HepG2 (cell line): ENCODE results near the gene ZNF343. TPM values are rescaled to one million over a fixed set of nuclear protein-coding genes. Genes with fewer than 3 reads are reported as not detected.

ENCODE experiments used
- CC2D1A ChIP-seq: sonication (generic); formaldehyde crosslinking; IDR thresholded peaks from 2 replicates; pipeline ENCODE4 v1.8.1; 2023; ENCODE audit warnings: mild to moderate bottlenecking, missing genetic modification reagents
- CENPT ChIP-seq: sonication (generic); formaldehyde crosslinking; IDR thresholded peaks from 2 replicates; pipeline ENCODE4 v1.8.0; 2022; ENCODE audit warnings: low read depth, mild to moderate bottlenecking, moderate library complexity, missing genetic modification reagents
- CREB1 ChIP-seq, 2 experiments: fragments of 450-650 bp in 1 of 2; IDR thresholded peaks; 2 replicates each; pipeline ENCODE4 v1.6.1; 2016 to 2017; ENCODE audit warnings: control low read depth in 1 of 2, mild to moderate bottlenecking in 1 of 2, missing compliant biosample characterization in 1 of 2, missing genetic modification characterization in 1 of 2
- MATR3 ChIP-seq: sonication (generic); formaldehyde crosslinking; IDR thresholded peaks from 2 replicates; pipeline ENCODE4 v1.4.0; 2020; ENCODE audit warnings: missing genetic modification reagents
- MEIS1 ChIP-seq: sonication (generic); formaldehyde crosslinking; IDR thresholded peaks from 2 replicates; pipeline ENCODE4 v1.9.0; 2021; ENCODE audit warnings: mild to moderate bottlenecking, missing genetic modification reagents, moderate library complexity, borderline replicate concordance
- MXD4 ChIP-seq: IDR thresholded peaks from 2 replicates; pipeline ENCODE4 v1.6.1; 2016; ENCODE audit warnings: mild to moderate bottlenecking, missing biosample characterization, missing genetic modification reagents
- NFE2L1 ChIP-seq: sonication (generic); formaldehyde crosslinking; IDR thresholded peaks from 2 replicates; pipeline ENCODE4 v1.4.0; 2020; ENCODE audit warnings: missing genetic modification reagents, mild to moderate bottlenecking, borderline replicate concordance
- ONECUT2 ChIP-seq: sonication (generic); formaldehyde crosslinking; IDR thresholded peaks from 2 replicates; pipeline ENCODE4 v1.4.0; 2020; ENCODE audit warnings: missing genetic modification reagents
- PAXIP1 ChIP-seq: sonication (generic); formaldehyde crosslinking; conservative IDR thresholded peaks from 2 replicates; pipeline ENCODE4 v1.4.0; 2020; ENCODE audit warnings: mild to moderate bottlenecking, missing genetic modification reagents, moderate library complexity
- PTBP1 ChIP-seq: fragments of 200-400 bp; formaldehyde crosslinking; IDR thresholded peaks from 2 replicates; pipeline ENCODE4 v1.6.1; 2018; ENCODE audit warnings: low read length, low read depth; ENCODE audit not compliant: poor library complexity, severe bottlenecking
- RBM39 ChIP-seq: fragments of 200-400 bp; formaldehyde crosslinking; IDR thresholded peaks from one replicate; pipeline ENCODE4 v1.6.1; 2018; ENCODE audit warnings: antibody characterized with exemption, mild to moderate bottlenecking, low read depth, low read length; ENCODE audit not compliant: poor library complexity, severe bottlenecking
- SMARCC2 ChIP-seq: fragments of 450-650 bp; IDR thresholded peaks from 2 replicates; pipeline ENCODE4 v1.6.1; 2017; ENCODE audit warnings: antibody characterized with exemption, mild to moderate bottlenecking
- THAP8 ChIP-seq: sonication (generic); formaldehyde crosslinking; IDR thresholded peaks from 2 replicates; pipeline ENCODE4 v1.5.1; 2020; ENCODE audit warnings: missing genetic modification reagents, mild to moderate bottlenecking, borderline replicate concordance
- ZC3H13 ChIP-seq: sonication (generic); formaldehyde crosslinking; IDR thresholded peaks from 2 replicates; pipeline ENCODE4 v1.8.1; 2023; ENCODE audit warnings: mild to moderate bottlenecking, missing genetic modification reagents, moderate library complexity
- ZNF205 ChIP-seq: IDR thresholded peaks from 2 replicates; pipeline ENCODE4 v1.6.1; 2018; ENCODE audit warnings: missing biosample characterization, missing genetic modification reagents
- ZNF280B ChIP-seq: sonication (generic); formaldehyde crosslinking; IDR thresholded peaks from 2 replicates; pipeline ENCODE4 v1.5.0; 2020; ENCODE audit warnings: missing genetic modification reagents, mild to moderate bottlenecking, borderline replicate concordance
- ZNF512 ChIP-seq: sonication (generic); formaldehyde crosslinking; IDR thresholded peaks from 2 replicates; pipeline ENCODE4 v1.4.0; 2020; ENCODE audit warnings: mild to moderate bottlenecking, missing genetic modification reagents
- ZNF572 ChIP-seq: sonication (generic); formaldehyde crosslinking; IDR thresholded peaks from 2 replicates; pipeline ENCODE4 v1.5.1; 2020; ENCODE audit warnings: mild to moderate bottlenecking, missing genetic modification reagents
- ZNF589 ChIP-seq: sonication (generic); formaldehyde crosslinking; conservative IDR thresholded peaks from 2 replicates; pipeline ENCODE4 v1.8.0; 2022; ENCODE audit warnings: mild to moderate bottlenecking, moderate library complexity, missing genetic modification reagents
- ZNF644 ChIP-seq: IDR thresholded peaks from 2 replicates; pipeline ENCODE4 v1.6.1; 2016; ENCODE audit warnings: low read depth
- ZNF841 ChIP-seq: sonication (generic); formaldehyde crosslinking; IDR thresholded peaks from 2 replicates; pipeline ENCODE4 v1.8.1; 2023; ENCODE audit warnings: missing genetic modification reagents, borderline replicate concordance
- polyA plus RNA-seq, 8 experiments: library from polyadenylated mRNA; depleted of rRNA in 3 of 8; stranded (reverse) in 7 of 8; unstranded in 1 of 8; fragments of >200 nt; fragmentation: Illumina TruSeq in 4 of 8; extraction: Trizol in 4 of 8; gene quantifications; 2 replicates each; pipeline versions ENCODE4 v1.2.1 to v1.2.3, GENCODE V29; 2011 to 2016; ENCODE audit warnings: low read depth in 4 of 8, missing spikeins in 1 of 8, mixed read lengths in 1 of 8; ENCODE audit not compliant: insufficient read depth in 1 of 8
- total RNA-seq, 5 experiments: library from RNA; depleted of rRNA; stranded (reverse); fragments of >200 nt; fragmentation: Illumina TruSeq; extraction: Trizol; gene quantifications; 2 replicates each; pipeline ENCODE4 v1.2.3, GENCODE V29; 2016; ENCODE audit warnings: low read depth in 1 of 5

ZNF343 gene
- total and polyA plus RNA-seq, 2 of the 13 experiments (the other 11 are each of a cell fraction or from before 2014, with no cell fraction given): 16.4 to 22.1 TPM

GRCh38 chr20:2470423-2471193, 38.1 kb downstream of the ZNF343 start, which contains the start of gene SNRPB (continued):
- TF ChIP-seq ZNF280B (CRISPR knock-in tag) (peak; percentile 99), SMARCC2 (no peak), ZNF841 (CRISPR knock-in tag) (peak; percentile 92; the same call in 1 of the 2 replicates), PAXIP1 (peak; percentile 83), ZC3H13 (peak; percentile 99), ONECUT2 (CRISPR knock-in tag) (peak; percentile 68; the same call in 1 of the 2 replicates), ZNF572 (CRISPR knock-in tag) (no peak; the same call in none of the 2 replicates), CENPT (CRISPR knock-in tag) (peak; percentile 98), PTBP1 (peak; percentile 89), ZNF644 (CRISPR knock-in tag) (no peak), THAP8 (peak; percentile 95), RBM39 (peak; percentile 88), NFE2L1 (peak; percentile 74; the same call in 1 of the 2 replicates), ZNF589 (CRISPR knock-in tag) (peak; percentile 99), ZNF512 (CRISPR knock-in tag) (peak; percentile 50; the same call in 1 of the 2 replicates), CC2D1A (CRISPR knock-in tag) (no peak), MATR3 (no peak), CREB1 (IDR thresholded peaks at IDR 0.05) (peak; percentile 90), CREB1 (CRISPR knock-in tag; IDR thresholded peaks at IDR 0.05) (peak; percentile 93), ZNF205 (peak; percentile 96), MEIS1 (peak; percentile 99), MXD4 (CRISPR knock-in tag) (peak; percentile 99)
